Stimulated activated CD4-positive, alpha-beta T cell treated with anti-CD3 and anti-CD28 coated beads, Interleukin-1b, Interleukin-23, amount 100 ng/mL, for 24 hours (primary cell): ENCODE results near the gene SLC25A26.

ENCODE experiments used
- DNase-seq, 4 experiments: peaks; one replicate each; pipeline ENCODE4 v3.0.0-alpha.2; 2020; ENCODE audit warnings: low read depth in 4 of 4, low spot score in 1 of 4

Gene SLC25A26

DNA sequence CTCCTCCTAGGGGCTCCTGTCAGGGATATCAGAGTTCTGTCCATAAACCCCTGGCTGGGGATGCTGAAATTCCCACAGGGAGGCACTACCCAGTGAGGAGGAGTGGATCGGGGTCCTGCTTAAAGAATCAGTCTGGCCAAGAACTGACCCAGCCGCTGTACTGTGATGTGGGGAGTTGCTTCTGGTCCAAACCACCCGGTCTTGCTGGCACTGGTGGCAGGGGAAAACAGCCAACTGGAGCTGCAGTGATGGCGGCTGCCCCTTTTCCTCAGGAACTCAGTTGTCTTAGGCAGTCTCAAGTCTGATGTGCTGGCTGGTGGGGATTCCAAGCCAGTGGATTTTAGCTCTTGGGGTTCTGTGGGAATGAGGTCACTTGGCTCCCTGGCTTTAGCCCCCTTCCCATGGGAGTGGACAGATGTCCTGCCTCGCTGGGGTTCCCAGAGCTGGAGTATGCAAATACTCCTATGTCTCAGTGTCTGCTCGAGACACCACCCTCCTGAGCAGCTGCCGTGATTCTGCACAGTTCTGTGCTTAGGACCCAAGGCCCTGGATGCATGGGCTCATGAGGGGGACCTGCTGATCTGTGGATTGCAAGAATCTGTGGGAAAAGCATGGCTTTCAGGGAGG is 97.1 kb downstream of the SLC25A26 start:
- no peak for DNase-seq

- DNase-seq: no peak
Observed at GRCh38 chr3:66320390-66320789, 99.6 kb downstream of the SLC25A26 start.

GRCh38 chr3:66322436-66322835 is 101.6 kb downstream of the SLC25A26 start:
- no peak for DNase-seq

GRCh38 chr3:66326340-66326739 is 105.5 kb downstream of the SLC25A26 start:
- DNase-seq: no peak

GRCh38 chr3:66335671-66336070 is 114.9 kb downstream of the SLC25A26 start:
- DNase-seq: no peak

- DNase-seq: no peak
Observed at GRCh38 chr3:66336333-66336766, 115.5 kb downstream of the SLC25A26 start.

- no peak for DNase-seq
Observed at GRCh38 chr3:66338927-66339326, 118.1 kb downstream of the SLC25A26 start.

GRCh38 chr3:66342717-66343356 is 122.0 kb downstream of the SLC25A26 start:
- DNase-seq: no peak

DNA sequence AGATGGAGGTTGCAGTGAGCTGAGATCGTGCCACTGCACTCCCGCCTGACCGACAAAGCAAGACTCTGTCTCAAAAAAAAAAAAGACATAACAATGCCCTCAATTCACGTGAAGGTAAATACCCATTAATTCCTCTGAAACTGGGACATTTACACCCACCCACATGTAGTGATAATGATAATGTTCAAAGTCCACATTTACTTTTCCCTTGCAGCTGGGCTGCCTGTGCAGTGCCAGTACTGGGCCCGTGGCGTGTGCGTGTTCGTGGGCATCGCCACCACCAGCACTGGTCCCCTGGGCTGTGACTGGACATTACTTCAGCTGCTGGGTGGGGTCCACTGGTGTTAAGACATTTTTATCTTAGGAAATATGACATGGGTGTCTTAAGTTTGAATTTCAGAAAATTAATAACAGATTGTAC is 123.6 kb downstream of the SLC25A26 start:
- no peak for DNase-seq

GRCh38 chr3:66344848-66345578 is 124.2 kb downstream of the SLC25A26 start:
- no peak for DNase-seq

DNA sequence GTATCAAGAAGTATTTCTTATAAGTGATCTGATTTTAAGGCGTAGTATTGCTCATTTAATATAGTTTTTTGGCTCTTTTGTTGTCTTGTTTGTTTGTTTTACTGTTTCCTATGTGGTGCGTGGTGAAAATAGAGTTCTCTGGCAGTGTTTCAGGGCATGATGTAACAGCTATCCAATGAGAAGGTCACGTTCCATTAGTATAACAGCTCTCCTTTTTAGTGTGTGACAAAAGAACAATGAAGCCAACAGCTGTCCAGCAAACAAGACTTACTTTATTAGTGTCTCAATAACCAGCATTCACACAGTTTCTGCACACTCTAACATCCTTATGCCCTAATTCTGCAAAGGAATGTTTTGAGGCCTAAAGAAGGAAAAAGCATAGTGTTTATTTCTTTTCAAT is 127.9 kb downstream of the SLC25A26 start:
- no peak for DNase-seq

- no peak for DNase-seq
Observed at GRCh38 chr3:66350601-66351000, 129.8 kb downstream of the SLC25A26 start.

- no peak for DNase-seq
Observed at GRCh38 chr3:66353039-66353438, 132.2 kb downstream of the SLC25A26 start.

DNA sequence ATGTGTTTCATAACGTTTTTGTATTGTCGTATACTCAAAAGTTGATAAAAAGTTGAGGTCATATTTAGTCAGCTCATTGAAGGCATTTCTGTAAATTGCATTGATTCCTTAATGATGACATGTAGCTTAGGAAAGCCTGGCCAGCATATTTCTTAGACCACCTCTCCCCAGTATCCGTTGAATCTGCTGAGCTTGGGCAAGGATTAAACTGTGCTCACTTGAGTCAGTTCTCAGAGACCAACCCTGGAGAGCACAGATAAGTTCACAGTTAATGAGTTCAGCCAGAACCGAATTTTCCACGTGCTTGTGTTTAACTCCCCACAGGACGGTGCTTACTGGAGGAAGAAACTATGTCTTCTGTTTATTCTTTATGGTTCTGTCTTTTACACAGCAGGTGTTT is 132.7 kb downstream of the SLC25A26 start:
- no peak for DNase-seq

DNA sequence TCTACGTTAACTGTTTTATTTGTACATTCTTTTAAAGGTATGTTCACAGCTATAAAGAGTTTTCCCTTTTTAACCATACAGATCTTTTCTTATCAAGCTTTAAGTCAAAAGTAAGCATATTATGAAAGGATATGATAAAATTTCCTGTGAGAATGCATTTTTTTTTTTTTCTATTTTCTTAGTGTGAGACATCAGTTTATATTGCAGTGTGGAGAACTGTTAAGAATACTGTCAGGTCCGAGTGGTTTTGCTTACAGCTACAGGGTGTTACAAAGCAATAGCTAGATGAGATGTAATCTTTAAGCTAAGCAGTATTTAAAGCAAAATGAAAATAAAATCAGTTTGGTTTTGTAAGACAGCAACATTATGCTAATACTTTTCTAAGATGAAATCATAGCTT is 133.2 kb downstream of the SLC25A26 start:
- DNase-seq: no peak

DNA sequence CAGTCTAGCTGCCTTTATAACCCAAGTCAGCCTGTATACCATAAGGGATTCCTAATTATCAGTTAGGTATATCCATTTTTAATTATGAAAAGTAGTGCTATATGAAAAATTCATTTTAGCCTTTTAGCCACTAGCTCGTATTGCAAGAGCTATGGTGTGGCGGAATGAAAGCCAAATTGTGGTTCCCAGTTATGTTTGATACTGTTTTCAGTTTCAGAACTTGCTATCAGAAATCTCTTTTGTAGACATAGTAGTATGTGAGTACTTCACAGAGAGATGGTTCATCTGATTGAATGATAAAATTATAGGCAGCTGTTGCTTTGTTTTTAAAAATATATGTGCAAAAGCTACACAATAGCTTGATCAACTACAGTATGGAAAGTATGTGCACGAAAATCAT is 134.6 kb downstream of the SLC25A26 start:
- DNase-seq: no peak

DNA sequence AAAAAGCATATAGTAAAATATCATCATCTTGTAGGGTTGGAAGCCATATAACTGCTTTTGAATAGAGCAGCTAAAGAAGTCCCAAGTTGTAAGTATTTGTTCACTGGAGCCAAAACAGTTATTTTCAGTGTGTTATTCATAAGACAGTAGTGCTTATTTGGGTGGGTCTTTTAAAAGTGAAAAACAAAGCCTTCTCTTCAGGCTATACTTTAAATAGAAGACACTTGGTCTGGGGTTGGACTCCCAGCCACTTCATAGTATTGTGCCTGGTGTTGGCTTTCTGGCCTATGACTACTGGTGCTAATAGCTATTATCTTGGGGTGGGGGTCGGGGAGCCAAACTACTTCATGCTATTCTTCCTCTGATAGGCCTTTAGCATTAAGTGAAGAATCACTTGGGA is 135.2 kb downstream of the SLC25A26 start:
- no peak for DNase-seq

DNA sequence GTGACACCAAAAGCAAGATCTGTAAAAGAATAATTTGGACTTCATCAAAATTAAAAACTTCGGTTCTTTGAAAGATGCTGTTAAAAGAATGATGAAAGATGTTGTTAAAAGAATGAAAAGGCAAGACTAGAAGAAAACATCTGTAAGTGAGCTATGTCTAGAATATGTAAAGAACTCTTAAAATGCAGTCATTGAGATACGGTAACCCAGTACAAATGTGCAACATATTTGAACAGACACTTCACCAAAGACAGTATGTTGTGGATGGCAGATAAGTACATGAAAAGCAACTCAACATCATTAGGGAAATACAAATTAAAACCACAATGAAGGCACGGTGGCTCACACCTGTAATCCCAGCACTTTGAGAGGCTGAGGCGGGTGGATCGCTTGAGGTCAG is 140.6 kb downstream of the SLC25A26 start:
- DNase-seq: no peak

DNA sequence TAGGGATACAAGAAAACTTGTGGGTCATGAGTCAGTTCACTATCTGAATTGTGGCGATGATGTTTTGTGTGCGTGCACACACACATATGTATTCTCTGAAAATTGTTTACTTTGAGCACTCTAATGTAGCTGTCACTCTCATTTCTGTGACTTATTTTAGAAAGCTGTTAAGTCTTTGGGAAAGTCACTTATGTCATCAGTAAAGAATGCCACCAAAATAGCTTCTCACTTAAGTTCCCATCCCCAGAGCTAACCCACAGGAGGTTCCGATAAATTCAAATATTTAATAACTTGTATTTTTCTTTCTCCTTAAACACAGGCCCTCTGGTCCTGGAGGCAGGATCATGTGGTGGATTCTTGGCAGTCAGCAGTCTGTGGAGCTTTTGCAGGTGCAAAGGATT is 141.7 kb downstream of the SLC25A26 start:
- DNase-seq: no peak

DNA sequence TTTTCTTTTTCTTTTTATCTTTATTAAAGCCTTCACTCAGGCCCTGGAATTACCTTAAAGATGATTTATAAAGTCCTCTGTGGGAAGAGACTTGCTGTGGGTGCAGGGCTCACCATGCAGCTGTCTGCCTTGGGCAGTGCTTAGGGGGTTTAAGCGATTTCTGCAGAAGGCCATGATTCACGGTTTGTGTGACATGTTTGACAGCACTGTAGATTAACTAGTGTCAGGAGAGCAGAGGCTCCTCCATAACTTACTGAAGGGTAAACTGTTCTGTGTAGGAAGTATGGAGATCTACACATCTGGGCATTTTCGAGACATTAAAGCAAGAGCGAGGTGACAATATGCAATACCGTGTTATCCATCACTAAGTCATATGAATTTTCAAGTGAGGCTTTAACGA is 142.3 kb downstream of the SLC25A26 start:
- no peak for DNase-seq

- DNase-seq: no peak
Observed at GRCh38 chr3:66365080-66365479, 144.3 kb downstream of the SLC25A26 start.

- DNase-seq: no peak
Observed at GRCh38 chr3:66366747-66367146, 145.9 kb downstream of the SLC25A26 start.
